B cell (primary cell): ENCODE results near the gene TESMIN. TPM values are rescaled to one million over a fixed set of nuclear protein-coding genes. Genes with fewer than 3 reads are reported as not detected.

Experiments
- ATAC-seq: fragments of 200-7000 bp; cut with Tn5 transposase; one replicate; pipeline ENCODE4 v1.10.0; 2021; ENCODE audit warnings: low read depth, mild to moderate bottlenecking, moderate number of reproducible peaks, moderate library complexity
- CTCF ChIA-PET: fragments of 350-600 bp; sonication (Branson Sonifier 250); formaldehyde crosslinking; loops from one replicate; lab custom pipeline; 2021; ENCODE audit warnings: antibody characterized with exemption, inconsistent platforms; lab: Charles Lee
- POLR2A ChIA-PET: fragments of 350-600 bp; sonication (Branson Sonifier 250); formaldehyde crosslinking; loops from one replicate; lab custom pipeline; 2021; ENCODE audit warnings: antibody characterized with exemption; lab: Charles Lee
- DNase-seq: peaks from one replicate; pipeline ENCODE4 v3.0.0; 2013
- H2AFZ ChIP-seq: 2 replicates; pipeline ENCODE4 v1.6.1; 2012; ENCODE audit warnings: mild to moderate bottlenecking, low read depth, low read length; ENCODE audit not compliant: insufficient read depth, poor library complexity, severe bottlenecking
- H3K27ac ChIP-seq, 2 donors: 1 replicate in 1 of 2; 2 replicates in 1 of 2; pipeline ENCODE4 v1.5.1; 2012 to 2013; ENCODE audit warnings: low read length in 2 of 2, mild to moderate bottlenecking in 2 of 2, moderate library complexity in 1 of 2
- H3K27me3 ChIP-seq, 4 experiments: fragments of 200-600 bp in 1 of 4; sonication (generic) in 1 of 4; replicated peaks in 1 of 4; 1 replicate in 2 of 4; 2 replicates in 2 of 4; pipeline versions ENCODE4 v1.6.1 to v1.7.0; 2013 to 2016; ENCODE audit warnings: low read length in 3 of 4, mild to moderate bottlenecking in 2 of 4, mixed read lengths in 1 of 4, moderate library complexity in 1 of 4; ENCODE audit not compliant: insufficient read depth in 4 of 4, control insufficient read depth in 3 of 4; ENCODE audit errors: control extremely low read depth in 1 of 4
- H3K36me3 ChIP-seq, 2 experiments: replicated peaks in 1 of 2; 1 replicate in 1 of 2; 2 replicates in 1 of 2; pipeline versions ENCODE4 v1.6.1 to v1.7.1; 2013; ENCODE audit warnings: low read length in 1 of 2; ENCODE audit not compliant: insufficient read depth in 2 of 2, control insufficient read depth in 1 of 2; ENCODE audit errors: control extremely low read depth in 1 of 2, extremely low read depth in 1 of 2
- H3K4me1 ChIP-seq, 2 donors: fragments of 200-600 bp in 1 of 2; sonication (generic) in 1 of 2; 1 replicate in 1 of 2; 2 replicates in 1 of 2; pipeline versions ENCODE4 v1.5.1 to v1.6.1; 2013 to 2017; ENCODE audit warnings: low read length in 2 of 2; ENCODE audit not compliant: control insufficient read depth in 2 of 2, insufficient read depth in 2 of 2
- H3K4me2 ChIP-seq: replicated peaks from 2 replicates; pipeline ENCODE3; 2012; ENCODE audit warnings: mild to moderate bottlenecking, low read depth, low read length; ENCODE audit not compliant: poor library complexity, severe bottlenecking
- H3K4me3 ChIP-seq, 5 experiments: fragments of 200-600 bp in 1 of 5; sonication (generic) in 1 of 5; 1 replicate in 3 of 5; 2 replicates in 2 of 5; pipeline versions ENCODE4 v1.5.1 to v1.7.0; 2011 to 2016; ENCODE audit warnings: low read length in 4 of 5, mild to moderate bottlenecking in 4 of 5, low read depth in 2 of 5, control low read depth in 1 of 5, moderate library complexity in 1 of 5; ENCODE audit not compliant: insufficient read depth in 1 of 5; ENCODE audit errors: control extremely low read depth in 1 of 5, extremely low read depth in 1 of 5
- H3K79me2 ChIP-seq: fragments of 200-600 bp; sonication (generic); one replicate; pipeline ENCODE4 v1.6.0; 2016; ENCODE audit warnings: low read length; ENCODE audit not compliant: control insufficient read depth, insufficient read depth
- H3K9ac ChIP-seq: fragments of 200-600 bp; sonication (generic); 2 replicates; pipeline ENCODE4 v1.6.1; 2017; ENCODE audit warnings: mild to moderate bottlenecking, low read length, moderate library complexity
- H3K9me3 ChIP-seq, 3 donors: one replicate each; pipeline versions ENCODE4 v1.6.1 to v1.7.1; 2013; ENCODE audit warnings: low read length in 2 of 3; ENCODE audit not compliant: control insufficient read depth in 2 of 3, insufficient read depth in 1 of 3; ENCODE audit errors: control extremely low read depth in 1 of 3
- H4K20me1 ChIP-seq: 2 replicates; pipeline ENCODE4 v1.6.0; 2012; ENCODE audit warnings: mild to moderate bottlenecking, low read length; ENCODE audit not compliant: insufficient read depth, control insufficient read depth, poor library complexity, severe bottlenecking
- H3K27ac Mint-ChIP-seq: one replicate; pipeline ENCODE4 v1.8.0; 2021; ENCODE audit warnings: mixed read lengths
- H3K27me3 Mint-ChIP-seq: one replicate; pipeline ENCODE4 v1.8.0; 2021; ENCODE audit warnings: mixed read lengths
- H3K4me1 Mint-ChIP-seq: one replicate; pipeline ENCODE4 v1.8.0; 2021; ENCODE audit warnings: mixed read lengths
- H3K4me3 Mint-ChIP-seq: one replicate; pipeline ENCODE4 v1.8.0; 2021; ENCODE audit warnings: mixed read lengths
- H3K9me3 Mint-ChIP-seq: one replicate; pipeline ENCODE4 v1.8.0; 2022; ENCODE audit warnings: mixed read lengths; ENCODE audit not compliant: insufficient read depth
- EZH2 ChIP-seq: IDR thresholded peaks from 2 replicates; pipeline ENCODE4 v1.6.1; 2012; ENCODE audit warnings: borderline replicate concordance, low read depth, mild to moderate bottlenecking, moderate library complexity, low read length; ENCODE audit not compliant: insufficient read depth, poor library complexity, severe bottlenecking
- WGBS: methylation state at CpG from one replicate; pipeline ENCODE4 v1.1.5; 2013; ENCODE audit warnings: missing lambda C conversion rate; ENCODE audit not compliant: insufficient coverage; 5-methylcytosine and 5-hydroxymethylcytosine counted together
- intact Hi-C: fragments of 100-400 bp; cut with micrococcal nuclease; formaldehyde crosslinking; loops from one replicate; pipeline ENCODE4 v1.10.0; 2022
- polyA plus RNA-seq: library from polyadenylated mRNA; depleted of rRNA; stranded (reverse); fragments of >200 nt; gene quantifications from 2 replicates; pipeline ENCODE4 v1.2.3, GENCODE V29; 2012
- total RNA-seq, 2 donors: library from RNA; stranded (reverse); fragments of 120-200 nt in 1 of 2; gene quantifications; 1 replicate in 1 of 2; 2 replicates in 1 of 2; pipeline versions ENCODE4 v1.2.3 to v1.2.4, GENCODE V29; 2013 to 2022
- TF ChIP-seq, protein P1 (sequence below): fragments of 200-600 bp; IDR thresholded peaks from one replicate; pipeline ENCODE4 v1.8.0; 2022; ENCODE audit warnings: antibody characterized with exemption, mild to moderate bottlenecking

TESMIN gene
- total and polyA plus RNA-seq, 2 donors (not counting 1 experiment from before 2014, with no cell fraction given): 3.2 to 4.3 TPM

DNA sequence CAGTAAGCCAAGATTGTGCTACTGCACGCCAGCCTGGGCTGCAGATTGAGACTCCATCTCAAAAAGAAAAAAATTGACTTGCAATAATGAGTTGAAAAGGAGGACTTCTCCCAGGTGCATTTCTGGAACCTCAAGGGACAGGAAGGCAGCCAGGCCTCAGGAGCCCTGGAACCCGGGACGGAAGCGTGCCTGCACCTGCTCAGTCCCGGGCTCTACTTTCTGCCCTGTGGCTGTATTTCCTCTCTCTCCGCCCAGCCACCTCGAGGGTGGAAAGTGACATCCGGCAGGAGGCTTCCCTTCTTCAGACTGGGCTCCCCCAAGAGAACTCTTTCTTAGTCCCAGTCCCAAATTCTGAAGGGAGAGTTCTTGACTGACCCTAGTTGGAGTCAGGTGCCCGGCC, 87.2 kb downstream of the TESMIN start:
- Histone ChIP-seq H3K4me1 (no peaks in the 10 kb centered on the region), H3K27me3 (peaks cover 0 to 11% (median 0%) of the 10 kb centered on the region in 4 experiments), H3K4me2 (no peak overlapping the region), H2AFZ (no peak overlapping the region), H3K27ac (no peak overlapping the region), H3K4me3 (no peak overlapping the region), H4K20me1 (no peaks in the 10 kb centered on the region), H3K9ac (no peak overlapping the region), H3K79me2 (no peaks in the 10 kb centered on the region), H3K36me3 (no peaks in the 10 kb centered on the region), H3K9me3 (peaks cover 0 to 2% (median 0%) of the 10 kb centered on the region in 3 donors)
- ChIA-PET POLR2A (no interaction called here), CTCF (no interaction called here)
- Mint-ChIP-seq H3K27me3 (peaks cover 30% of the 10 kb centered on the region), H3K4me3 (no peak overlapping the region), H3K27ac (no peak overlapping the region), H3K4me1 (no peaks in the 10 kb centered on the region), H3K9me3 (no peaks in the 10 kb centered on the region)
- TF ChIP-seq, protein P1, sequence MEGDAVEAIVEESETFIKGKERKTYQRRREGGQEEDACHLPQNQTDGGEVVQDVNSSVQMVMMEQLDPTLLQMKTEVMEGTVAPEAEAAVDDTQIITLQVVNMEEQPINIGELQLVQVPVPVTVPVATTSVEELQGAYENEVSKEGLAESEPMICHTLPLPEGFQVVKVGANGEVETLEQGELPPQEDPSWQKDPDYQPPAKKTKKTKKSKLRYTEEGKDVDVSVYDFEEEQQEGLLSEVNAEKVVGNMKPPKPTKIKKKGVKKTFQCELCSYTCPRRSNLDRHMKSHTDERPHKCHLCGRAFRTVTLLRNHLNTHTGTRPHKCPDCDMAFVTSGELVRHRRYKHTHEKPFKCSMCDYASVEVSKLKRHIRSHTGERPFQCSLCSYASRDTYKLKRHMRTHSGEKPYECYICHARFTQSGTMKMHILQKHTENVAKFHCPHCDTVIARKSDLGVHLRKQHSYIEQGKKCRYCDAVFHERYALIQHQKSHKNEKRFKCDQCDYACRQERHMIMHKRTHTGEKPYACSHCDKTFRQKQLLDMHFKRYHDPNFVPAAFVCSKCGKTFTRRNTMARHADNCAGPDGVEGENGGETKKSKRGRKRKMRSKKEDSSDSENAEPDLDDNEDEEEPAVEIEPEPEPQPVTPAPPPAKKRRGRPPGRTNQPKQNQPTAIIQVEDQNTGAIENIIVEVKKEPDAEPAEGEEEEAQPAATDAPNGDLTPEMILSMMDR: no peak
- no peak for TF ChIP-seq EZH2
- no peak for DNase-seq
- WGBS: 86% methylated on average over 9 of the region's 9 CpGs
- ATAC-seq: no peak
- intact Hi-C loops: no loop called here

DNA sequence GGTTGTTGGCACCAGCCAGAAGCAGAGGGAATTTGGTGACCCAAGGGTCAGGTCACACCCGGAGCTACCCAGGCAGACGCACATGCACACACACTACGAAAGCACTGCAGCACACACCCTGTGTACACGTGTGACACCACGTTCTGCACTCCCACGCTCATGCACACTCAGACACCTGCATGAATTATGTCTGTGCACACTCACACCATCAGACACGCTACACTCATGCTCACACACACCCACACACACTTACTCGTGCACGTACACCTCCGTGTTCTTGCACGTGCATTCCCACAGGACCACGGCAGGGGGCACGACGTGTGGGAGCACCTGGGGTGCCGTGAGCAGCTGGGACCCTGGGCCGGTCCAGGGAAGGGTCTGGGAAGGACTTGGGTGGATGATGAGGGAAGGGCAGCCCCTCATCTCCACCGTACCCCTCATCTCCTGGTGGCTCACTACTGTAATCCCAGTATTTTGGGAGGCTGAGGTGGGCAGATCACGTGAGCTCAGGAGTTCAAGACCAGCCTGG, 87.8 kb downstream of the TESMIN start:
- Mint-ChIP-seq H3K27ac (no peak overlapping the region), H3K9me3 (no peaks in the 10 kb centered on the region), H3K4me3 (no peak overlapping the region), H3K27me3 (peaks cover 31% of the 10 kb centered on the region), H3K4me1 (no peaks in the 10 kb centered on the region)
- Histone ChIP-seq H3K9me3 (peaks cover 0 to 2% (median 0%) of the 10 kb centered on the region in 3 donors), H3K9ac (no peak overlapping the region), H3K4me3 (no peak overlapping the region), H3K27me3 (peaks cover 0 to 11% (median 0%) of the 10 kb centered on the region in 4 experiments), H2AFZ (no peak overlapping the region), H3K36me3 (no peaks in the 10 kb centered on the region), H3K4me1 (no peaks in the 10 kb centered on the region), H3K79me2 (no peaks in the 10 kb centered on the region), H3K4me2 (no peak overlapping the region), H3K27ac (no peak overlapping the region), H4K20me1 (no peaks in the 10 kb centered on the region)
- ChIA-PET CTCF (no interaction called here), POLR2A (no interaction called here)
- WGBS: 95% methylated on average over 10 of the region's 18 CpGs
- no peak for DNase-seq
- TF ChIP-seq EZH2: no peak
- TF ChIP-seq, protein P1: no peak
- ATAC-seq: no peak
- intact Hi-C loops: no loop called here
